HCEC 1CT (cell line): ENCODE data around the gene STUB1.

ENCODE experiments used
- DNase-seq: peaks from one replicate; pipeline ENCODE4 v3.0.0-alpha.2; 2017

The STUB1 gene

DNA sequence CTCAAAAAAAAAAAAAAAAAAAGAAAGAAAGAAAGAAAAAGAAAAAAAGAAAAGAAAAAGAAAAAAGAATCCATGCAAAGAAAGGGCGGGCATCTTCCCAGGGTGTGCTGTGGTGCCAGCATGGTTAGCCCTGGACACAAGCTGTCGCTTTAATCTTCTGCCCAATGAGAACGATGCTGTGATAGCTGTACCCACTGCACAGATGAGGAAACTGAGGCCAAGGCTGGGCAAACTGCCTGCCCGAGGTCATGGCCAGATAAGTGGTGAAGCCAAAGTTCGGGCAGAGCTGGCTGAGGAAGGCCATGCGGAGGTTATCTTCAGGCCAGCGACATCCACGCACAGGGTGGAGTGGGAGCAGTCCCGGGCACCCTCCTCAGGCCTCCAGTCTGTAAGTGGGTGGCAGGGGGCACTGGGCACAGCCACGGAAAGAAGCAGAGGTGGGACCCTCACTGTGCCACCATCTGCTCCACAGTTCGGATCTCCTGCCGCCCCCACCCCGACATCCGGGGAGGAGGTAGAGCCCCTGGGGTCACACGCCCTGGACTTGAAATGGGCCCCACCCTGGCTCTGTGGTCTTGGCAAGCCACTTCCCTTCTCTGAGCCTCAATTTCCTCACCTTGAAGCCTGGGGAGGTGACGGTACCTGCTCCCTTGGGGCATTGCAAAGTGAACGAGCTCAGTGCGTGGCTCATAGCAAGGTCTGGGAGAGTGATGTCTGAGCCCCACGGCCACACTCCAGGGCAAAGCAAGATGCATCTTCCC, 18.9 kb downstream of the STUB1 start:
- DNase-seq: no peak

DNA sequence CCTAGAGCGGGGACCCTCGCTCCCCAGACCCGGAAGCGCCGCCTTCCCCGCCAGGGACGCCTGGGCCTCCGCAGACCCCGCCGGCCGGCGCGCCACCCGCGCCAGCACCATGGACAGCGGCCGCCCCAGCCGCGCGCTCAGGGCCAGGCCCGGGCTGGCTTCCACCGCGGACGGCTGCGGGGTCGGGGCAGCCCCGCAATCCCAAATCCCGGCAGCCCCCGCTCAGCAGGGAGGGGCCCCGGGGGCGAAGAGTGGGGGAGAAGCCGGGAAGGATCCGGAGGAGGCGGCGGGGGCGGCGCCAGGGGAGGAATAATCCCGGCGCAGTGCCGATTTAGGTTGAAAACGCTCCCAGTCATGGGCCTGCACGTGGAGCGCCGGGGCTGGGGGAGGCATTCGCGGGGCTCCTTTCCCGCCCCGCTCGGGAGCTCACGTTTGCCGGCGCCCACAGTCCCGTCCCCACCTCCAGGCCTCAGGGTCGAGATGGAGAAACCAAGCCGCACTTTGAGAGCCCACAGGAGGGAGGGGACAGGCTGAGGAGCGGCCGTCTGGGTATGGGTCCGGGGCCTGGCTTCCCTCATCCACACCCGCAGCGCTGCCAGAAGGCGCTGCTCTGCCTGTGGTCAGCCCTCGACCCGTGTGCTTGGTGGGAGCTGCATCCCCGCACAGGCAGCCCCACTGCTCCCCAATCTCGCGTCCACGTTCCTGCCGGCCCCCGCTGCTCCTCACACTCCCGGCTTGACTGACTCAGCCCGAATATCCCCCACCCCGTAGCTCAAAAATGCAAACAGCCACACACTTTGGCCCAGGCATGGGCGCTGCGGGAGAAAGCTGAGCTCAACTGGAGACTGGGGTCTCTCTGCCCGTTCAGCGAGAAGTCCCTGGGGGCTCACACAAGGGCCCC, 20.7 kb downstream of the STUB1 start:
- no peak for DNase-seq

- no peak for DNase-seq
Measured at GRCh38 chr16:702341-702740, 22.1 kb downstream of the STUB1 start.

GRCh38 chr16:703406-703805, 23.2 kb downstream of the STUB1 start:
- DNase-seq: no peak

- DNase-seq: no peak
Measured at GRCh38 chr16:704047-704446, 23.8 kb downstream of the STUB1 start.

DNA sequence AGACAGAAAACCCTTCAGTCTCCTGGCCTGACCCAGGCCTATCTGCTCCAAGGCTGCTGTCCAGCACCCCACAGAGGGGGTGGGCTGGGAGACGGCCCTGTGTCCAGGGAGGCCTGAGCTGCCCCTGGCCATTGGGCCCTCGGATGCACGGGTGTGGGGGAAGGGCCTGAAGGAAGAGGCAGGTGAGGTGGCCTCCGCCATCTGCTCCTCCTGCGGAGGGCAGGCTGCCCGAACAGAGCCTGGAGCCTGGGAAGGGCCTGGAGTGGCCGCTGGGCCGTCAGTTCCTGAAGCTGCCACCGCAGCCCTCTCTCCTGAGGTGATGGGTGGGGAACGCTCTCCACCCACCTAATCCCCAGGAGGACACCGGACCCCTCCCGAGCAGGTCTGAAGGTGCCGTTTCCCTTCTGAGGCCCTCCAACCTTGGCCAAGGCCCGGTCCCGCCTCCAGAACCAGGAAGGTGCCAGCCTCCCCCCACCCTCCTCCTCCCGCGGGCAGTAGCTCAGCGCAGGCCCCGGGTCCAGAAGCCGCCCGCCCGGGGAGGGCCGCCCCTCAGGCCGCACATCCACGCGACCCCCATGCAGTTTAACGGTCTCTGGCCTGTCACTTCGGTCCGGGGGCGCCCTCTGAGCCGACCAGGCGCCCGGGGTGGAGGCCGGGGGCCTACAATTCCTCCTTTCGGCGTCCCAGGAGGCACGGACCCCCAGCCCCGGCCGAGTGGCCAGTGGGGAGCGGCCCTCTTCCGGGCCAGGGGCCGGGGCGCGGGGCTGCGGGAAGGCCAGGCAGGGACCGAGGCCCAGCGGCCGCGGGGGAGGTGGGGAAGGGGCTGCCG, 24.6 kb downstream of the STUB1 start:
- DNase-seq: no peak

- DNase-seq: no peak
Measured at GRCh38 chr16:705431-706188, 25.4 kb downstream of the STUB1 start, which contains the start of gene FBXL16. FBXL16 (minus strand) TSS chr16:705801; CDS start chr16:697405, 8,396 bp downstream.

- no peak for DNase-seq
Measured at GRCh38 chr16:706189-707061, 26.2 kb downstream of the STUB1 start.

DNA sequence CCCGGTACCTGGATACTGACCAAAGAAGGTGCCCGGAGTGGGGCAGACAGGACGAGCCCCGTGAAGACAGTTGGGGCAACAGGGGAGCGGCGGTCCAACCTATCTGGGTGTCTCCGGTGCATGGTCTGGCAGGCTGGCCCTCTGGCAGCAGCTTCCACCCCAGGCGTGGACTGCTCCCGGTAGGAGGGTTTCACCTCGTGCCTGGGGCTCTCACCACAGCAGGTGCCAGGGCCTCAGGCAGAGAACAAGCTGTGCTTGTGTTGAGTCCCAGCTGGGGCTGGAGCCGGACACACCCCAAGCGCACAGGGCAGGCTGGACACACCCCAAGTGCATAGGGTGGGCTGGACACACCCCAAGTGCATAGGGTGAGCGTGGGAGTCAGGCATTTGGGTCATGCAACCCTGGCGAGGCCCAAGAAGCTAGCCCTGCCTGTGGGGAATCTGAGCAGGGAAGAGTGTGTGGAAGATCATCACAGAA, 26.9 kb downstream of the STUB1 start:
- no peak for DNase-seq

- no peak for DNase-seq
Measured at GRCh38 chr16:708019-708418, 27.8 kb downstream of the STUB1 start.

- no peak for DNase-seq
Measured at GRCh38 chr16:708959-709358, 28.7 kb downstream of the STUB1 start.

DNA sequence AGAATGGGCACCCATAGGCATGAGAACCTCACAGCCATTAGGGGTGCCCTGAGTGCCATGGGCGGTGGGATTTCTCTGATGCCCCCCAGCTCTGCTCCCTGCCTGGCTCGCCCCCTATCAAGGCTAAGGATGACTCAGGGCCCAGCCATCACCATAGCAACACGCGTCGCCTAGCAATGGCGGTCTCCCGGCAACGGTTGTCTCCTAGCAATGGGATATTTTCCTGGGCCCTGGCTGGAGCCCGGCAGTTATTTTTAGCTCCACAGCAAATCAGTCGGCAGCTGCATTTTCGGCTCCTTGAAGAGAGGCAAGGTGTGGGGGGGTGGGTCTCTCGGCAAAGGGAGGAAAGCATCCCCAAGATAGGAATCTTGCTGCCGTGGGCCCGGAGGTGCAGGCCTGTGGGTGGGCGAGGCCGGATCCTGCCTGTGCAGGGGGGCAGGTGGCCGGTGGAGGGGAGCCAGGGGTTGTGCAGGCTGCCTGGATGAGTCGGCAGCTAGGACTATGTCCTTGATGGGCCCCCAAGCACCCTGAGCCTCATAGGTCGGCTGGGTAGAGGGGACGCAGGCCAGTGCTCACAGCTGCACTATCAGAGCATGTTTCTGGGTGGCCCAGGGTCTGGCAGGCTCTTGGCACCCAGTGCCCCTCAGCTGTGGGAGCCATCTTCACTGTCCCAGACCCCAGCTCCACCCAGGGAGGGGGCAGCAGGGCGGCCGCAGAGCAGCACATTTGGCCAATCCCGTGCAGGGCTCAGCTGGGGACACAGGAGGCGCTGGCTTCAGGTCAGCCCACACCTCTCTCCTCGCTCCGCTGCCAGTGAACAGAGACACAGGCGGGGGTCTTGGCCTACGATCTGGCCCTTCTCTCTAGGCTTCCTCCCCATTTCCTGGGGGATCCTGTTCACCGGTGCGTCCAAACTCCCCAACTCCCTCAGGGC, 29.6 kb downstream of the STUB1 start:
- DNase-seq: peak; percentile 71

DNA sequence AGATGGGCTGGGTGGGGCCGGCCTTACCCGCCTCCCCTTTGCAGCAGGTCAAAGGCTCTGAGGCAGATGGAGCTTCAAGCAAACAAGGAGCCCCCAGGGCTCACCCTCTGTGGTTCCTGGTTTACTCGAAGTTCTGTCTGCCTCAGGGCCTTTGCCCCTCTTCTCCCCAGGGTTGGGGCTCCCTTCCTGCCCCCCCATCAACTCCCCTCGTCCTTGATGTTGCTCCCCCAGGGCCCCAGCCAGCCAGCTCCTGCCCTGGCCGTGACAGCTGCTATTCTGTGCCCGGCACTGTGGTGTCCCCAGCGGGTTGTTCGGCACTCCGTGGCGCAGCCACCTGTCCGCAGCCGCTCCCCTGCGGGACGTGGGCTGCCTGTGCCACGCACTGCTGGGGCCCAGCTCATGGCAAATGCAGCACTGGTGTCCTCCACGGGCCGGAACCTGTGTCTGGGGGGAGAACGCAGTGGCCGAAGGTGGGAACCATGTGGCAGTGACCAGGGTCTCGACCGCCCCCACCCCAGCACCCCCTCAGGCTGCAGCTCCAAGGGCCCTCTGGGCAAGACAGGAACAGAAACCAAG, 30.4 kb downstream of the STUB1 start:
- DNase-seq: no peak

GRCh38 chr16:711084-711483, 30.9 kb downstream of the STUB1 start:
- DNase-seq: no peak

DNA sequence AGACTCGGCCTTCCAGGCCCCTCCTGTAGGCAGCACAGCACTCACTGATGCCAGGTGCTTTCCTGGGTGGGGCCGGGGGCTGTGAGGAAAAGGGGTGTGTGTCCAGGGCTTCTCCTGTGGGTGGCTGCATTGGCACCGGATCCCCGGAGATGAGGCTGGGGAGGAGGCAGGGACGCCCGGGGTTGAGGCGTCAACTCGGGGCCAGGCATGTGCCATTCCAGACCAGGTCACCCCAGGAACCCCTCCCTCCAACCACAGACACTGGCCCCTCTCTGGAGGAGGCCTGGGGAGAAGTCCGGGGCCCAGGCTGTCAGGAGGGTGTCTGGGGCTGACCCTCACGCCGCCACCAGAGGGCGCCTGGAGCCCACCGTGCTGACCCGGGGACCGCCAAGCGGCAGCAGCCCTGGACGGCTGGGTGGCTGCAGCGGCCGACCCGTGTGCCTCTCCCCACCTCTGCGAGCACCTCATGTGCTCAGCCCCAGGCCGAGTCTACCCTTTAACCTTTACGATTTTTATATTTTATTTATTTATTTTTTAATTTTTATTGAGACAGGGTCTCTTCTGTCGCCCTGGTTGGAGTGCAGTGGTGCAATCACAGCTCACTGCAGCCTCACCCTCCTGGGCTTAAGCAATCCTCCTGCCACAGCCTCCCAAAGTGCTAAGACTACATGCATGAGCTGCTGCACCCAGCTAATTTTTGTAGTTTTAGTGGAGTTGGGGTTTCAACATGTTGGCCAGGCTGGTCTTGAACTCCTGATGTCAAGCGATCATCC, 31.5 kb downstream of the STUB1 start:
- DNase-seq: peak; percentile 66

DNA sequence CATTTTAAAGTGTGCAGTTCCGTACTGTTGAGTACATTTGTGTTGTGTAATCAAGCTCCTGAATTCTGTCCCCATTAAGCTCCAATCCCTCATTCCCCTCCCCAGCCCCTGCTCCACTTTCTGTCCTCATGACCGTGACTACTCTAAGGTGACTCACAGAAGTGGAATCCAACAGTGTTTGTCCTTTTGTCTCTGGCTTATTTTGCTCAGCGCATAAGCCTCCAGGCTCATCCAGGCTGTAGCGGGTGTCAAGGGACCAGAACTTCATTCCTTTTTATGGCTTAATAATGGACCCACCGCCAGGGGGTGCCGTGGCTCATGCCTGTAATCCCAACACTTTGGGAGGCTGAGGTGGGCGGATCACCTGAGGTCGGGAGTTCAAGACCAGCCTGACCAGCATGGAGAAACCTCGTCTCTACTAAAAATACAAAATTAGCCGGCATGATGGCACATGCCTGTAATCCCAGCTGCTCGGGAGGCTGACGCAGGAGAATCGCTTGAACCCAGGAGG, 32.6 kb downstream of the STUB1 start:
- peak; percentile 98 for DNase-seq

GRCh38 chr16:714079-714478, 33.9 kb downstream of the STUB1 start:
- DNase-seq: no peak
